SK-N-SH treated with all-trans-retinoic acid at 6 μM for 48 hours (cell line): ENCODE results near the gene THSD7A.

Experiments used
- CREB5 ChIP-seq: fragments of 250-450 bp; sonication (Bioruptor Pico); IDR thresholded peaks from 2 replicates; pipeline ENCODE4 v1.5.1; 2020; ENCODE audit warnings: low read depth, mild to moderate bottlenecking, moderate library complexity
- GLIS3 ChIP-seq: fragments of 250-450 bp; sonication (Bioruptor Pico); IDR thresholded peaks from 2 replicates; pipeline ENCODE4 v1.5.0; 2020; ENCODE audit warnings: mild to moderate bottlenecking, moderate library complexity
- OSR1 ChIP-seq: fragments of 250-450 bp; sonication (Bioruptor Pico); IDR thresholded peaks from 2 replicates; pipeline ENCODE4 v1.8.0; 2022; ENCODE audit warnings: moderate library complexity, mild to moderate bottlenecking, inconsistent platforms
- PATZ1 ChIP-seq: fragments of 250-450 bp; sonication (Bioruptor Pico); IDR thresholded peaks from 2 replicates; pipeline ENCODE4 v1.8.0; 2020; ENCODE audit warnings: mild to moderate bottlenecking, moderate library complexity, borderline replicate concordance
- TSHZ2 ChIP-seq: fragments of 250-450 bp; sonication (Bioruptor Pico); IDR thresholded peaks from 2 replicates; pipeline ENCODE4 v1.5.0; 2020; ENCODE audit warnings: mild to moderate bottlenecking, moderate library complexity

- TF ChIP-seq OSR1 (CRISPR knock-in tag) (no peak), GLIS3 (CRISPR knock-in tag) (no peak), CREB5 (CRISPR knock-in tag) (no peak), PATZ1 (CRISPR knock-in tag) (no peak), TSHZ2 (CRISPR knock-in tag) (no peak)
These were observed 486.4 kb downstream of the THSD7A start for GRCh38 chr7:11345621-11346020.
